Right renal pelvis (tissue), 4 donors: ENCODE measurements around the gene HTR1A. TPM values are rescaled to one million over a fixed set of nuclear protein-coding genes. Genes with fewer than 3 reads are reported as not detected.

ENCODE experiments used
- polyA plus RNA-seq, 4 donors: library from polyadenylated mRNA; unstranded; fragments of 120-200 nt; gene quantifications; one replicate each; pipeline ENCODE4 v1.2.1, GENCODE V29; 2013; ENCODE audit not compliant: insufficient read length in 4 of 4

Gene HTR1A
- polyA plus RNA-seq, 4 donors = 0.05 TPM; not detected in 3

Other genes with a start within 250 kb of the HTR1A start
- 10 to 100 TPM in 3 of 4 donors, 1 to 10 TPM in 1; 9.2 to 14.0 (median 12.8) TPM for gene RNF180, start 203.4 kb upstream of the HTR1A start, polyA plus RNA-seq